ENCODE data around the gene ANG.

GRCh38 chr14:20692116-20692751, 3.7 kb downstream of the ANG start:
- TF ChIP-seq EZH2 (IDR thresholded peaks at IDR 0.05; ENCODE audit: borderline replicate concordance, low read depth, low read length, poor library complexity, severe bottlenecking), result no peak
- TF ChIP-seq, protein P1, sequence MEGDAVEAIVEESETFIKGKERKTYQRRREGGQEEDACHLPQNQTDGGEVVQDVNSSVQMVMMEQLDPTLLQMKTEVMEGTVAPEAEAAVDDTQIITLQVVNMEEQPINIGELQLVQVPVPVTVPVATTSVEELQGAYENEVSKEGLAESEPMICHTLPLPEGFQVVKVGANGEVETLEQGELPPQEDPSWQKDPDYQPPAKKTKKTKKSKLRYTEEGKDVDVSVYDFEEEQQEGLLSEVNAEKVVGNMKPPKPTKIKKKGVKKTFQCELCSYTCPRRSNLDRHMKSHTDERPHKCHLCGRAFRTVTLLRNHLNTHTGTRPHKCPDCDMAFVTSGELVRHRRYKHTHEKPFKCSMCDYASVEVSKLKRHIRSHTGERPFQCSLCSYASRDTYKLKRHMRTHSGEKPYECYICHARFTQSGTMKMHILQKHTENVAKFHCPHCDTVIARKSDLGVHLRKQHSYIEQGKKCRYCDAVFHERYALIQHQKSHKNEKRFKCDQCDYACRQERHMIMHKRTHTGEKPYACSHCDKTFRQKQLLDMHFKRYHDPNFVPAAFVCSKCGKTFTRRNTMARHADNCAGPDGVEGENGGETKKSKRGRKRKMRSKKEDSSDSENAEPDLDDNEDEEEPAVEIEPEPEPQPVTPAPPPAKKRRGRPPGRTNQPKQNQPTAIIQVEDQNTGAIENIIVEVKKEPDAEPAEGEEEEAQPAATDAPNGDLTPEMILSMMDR (conservative IDR thresholded peaks at IDR 0.05; ENCODE audit: low read depth, low read length), result no peak

All from A673 (cell line).